ENCODE measurements around the gene SDHAF2. TPM values are rescaled to one million over a fixed set of nuclear protein-coding genes. Genes with fewer than 3 reads are reported as not detected.

Gene SDHAF2
- total RNA-seq, 1 experiment from 2014 or later: 52.1 TPM

GRCh38 chr11:61491736-61492395, 61.9 kb downstream of the SDHAF2 start:
- Histone ChIP-seq H3K9me3 (no peaks in the 10 kb centered on the region), H3K27me3 (replicated peaks; ENCODE audit: control insufficient read depth, insufficient read depth, low read length) (no peaks in the 10 kb centered on the region), H3K36me3 (ENCODE audit: control insufficient read depth, insufficient read depth, low read length) (no peaks in the 10 kb centered on the region), H3K4me1 (peaks cover 16% of the 10 kb centered on the region), H3K4me3 (ENCODE audit: low read depth, low read length) (no peak overlapping the region)
- Mint-ChIP-seq H3K36me3 (ENCODE audit: insufficient read depth, unreplicated experiment) (no peaks in the 10 kb centered on the region), H3K27ac (ENCODE audit: unreplicated experiment) (no peak overlapping the region), H3K4me3 (ENCODE audit: unreplicated experiment) (no peak overlapping the region), H3K27me3 (ENCODE audit: insufficient read depth, unreplicated experiment) (no peaks in the 10 kb centered on the region), H3K9me3 (ENCODE audit: unreplicated experiment) (no peaks in the 10 kb centered on the region), H3K4me1 (ENCODE audit: low read depth, unreplicated experiment) (peaks cover 21% of the 10 kb centered on the region)
- intact Hi-C loops (cut with micrococcal nuclease; ENCODE audit: unreplicated experiment): no loop called here
- no TSS peak for BruUV-seq (replicated peaks)
- no peak for TF ChIP-seq CTCF (IDR thresholded peaks at IDR 0.05; ENCODE audit: insufficient read depth in 1 of 2, low read depth in 1 of 2, low read length in 1 of 2, severe bottlenecking in 1 of 2, unreplicated experiment in 1 of 2)
- POLR2A ChIA-PET: no interaction called here
- CTCF ChIA-PET: no interaction called here
- no peak for DNase-seq

- Mint-ChIP-seq H3K4me1 (ENCODE audit: low read depth, unreplicated experiment) (peaks cover 10% of the 10 kb centered on the region), H3K4me3 (ENCODE audit: unreplicated experiment) (no peak overlapping the region), H3K36me3 (ENCODE audit: insufficient read depth, unreplicated experiment) (no peaks in the 10 kb centered on the region), H3K27ac (ENCODE audit: unreplicated experiment) (no peak overlapping the region), H3K9me3 (ENCODE audit: unreplicated experiment) (no peaks in the 10 kb centered on the region), H3K27me3 (ENCODE audit: insufficient read depth, unreplicated experiment) (no peaks in the 10 kb centered on the region)
- ChIA-PET CTCF (interaction anchor here (0.6 to 1.4 kb wide), 3 partner anchors 14 to 59 kb away, joined by 3 read pairs; partner anchors contain the start of gene LRRC10B), POLR2A (no interaction called here)
- intact Hi-C loops (cut with micrococcal nuclease; ENCODE audit: unreplicated experiment): no loop called here
- Histone ChIP-seq H3K36me3 (ENCODE audit: control insufficient read depth, insufficient read depth, low read length) (no peaks in the 10 kb centered on the region), H3K4me3 (ENCODE audit: low read depth, low read length) (no peak overlapping the region), H3K27me3 (replicated peaks; ENCODE audit: control insufficient read depth, insufficient read depth, low read length) (no peaks in the 10 kb centered on the region), H3K4me1 (peaks cover 6% of the 10 kb centered on the region), H3K9me3 (no peaks in the 10 kb centered on the region)
- DNase-seq: no peak
- TF ChIP-seq CTCF (IDR thresholded peaks at IDR 0.05; ENCODE audit: insufficient read depth in 1 of 2, low read depth in 1 of 2, low read length in 1 of 2, severe bottlenecking in 1 of 2, unreplicated experiment in 1 of 2): no peak
- no TSS peak for BruUV-seq (replicated peaks)
Observed at GRCh38 chr11:61494381-61494961, 64.5 kb downstream of the SDHAF2 start.

GRCh38 chr11:61495801-61496601, 66.1 kb downstream of the SDHAF2 start:
- no peaks in the 10 kb centered on the region for H3K36me3 Mint-ChIP-seq (ENCODE audit: insufficient read depth, unreplicated experiment)
- POLR2A ChIA-PET: no interaction called here
- no TSS peak for BruUV-seq (replicated peaks)
- CTCF ChIA-PET: no interaction called here
- Histone ChIP-seq H3K4me1 (no peaks in the 10 kb centered on the region), H3K4me3 (ENCODE audit: low read depth, low read length) (no peak overlapping the region), H3K27me3 (replicated peaks; ENCODE audit: control insufficient read depth, insufficient read depth, low read length) (no peaks in the 10 kb centered on the region), H3K36me3 (ENCODE audit: control insufficient read depth, insufficient read depth, low read length) (no peaks in the 10 kb centered on the region), H3K9me3 (no peaks in the 10 kb centered on the region)
- H3K27me3 Mint-ChIP-seq (ENCODE audit: insufficient read depth, unreplicated experiment): no peaks in the 10 kb centered on the region
- TF ChIP-seq CTCF (IDR thresholded peaks at IDR 0.05; ENCODE audit: insufficient read depth in 1 of 2, low read depth in 1 of 2, low read length in 1 of 2, severe bottlenecking in 1 of 2, unreplicated experiment in 1 of 2): no peak
- no peaks in the 10 kb centered on the region for H3K4me1 Mint-ChIP-seq (ENCODE audit: low read depth, unreplicated experiment)
- no peak for DNase-seq
- intact Hi-C loops (cut with micrococcal nuclease; ENCODE audit: unreplicated experiment): no loop called here
- H3K27ac Mint-ChIP-seq (ENCODE audit: unreplicated experiment): no peak overlapping the region
- H3K4me3 Mint-ChIP-seq (ENCODE audit: unreplicated experiment): no peak overlapping the region
- H3K9me3 Mint-ChIP-seq (ENCODE audit: unreplicated experiment): no peaks in the 10 kb centered on the region

Other genes starting within 250 kb of the SDHAF2 start
- gene PGA3, start 226.6 kb upstream of the SDHAF2 start, total RNA-seq (2022): not detected in 2 replicates
- not detected in 2 replicates for gene PGA4, start 207.8 kb upstream of the SDHAF2 start, total RNA-seq (2022)
- not detected in 2 replicates for gene PGA5, start 188.9 kb upstream of the SDHAF2 start, total RNA-seq (2022)
- 17.7 and 18.6 TPM in 2 replicates for gene VWCE, start 134.8 kb upstream of the SDHAF2 start, total RNA-seq (2022)
- 284 and 303 TPM in 2 replicates for gene DDB1, start 97.0 kb upstream of the SDHAF2 start, total RNA-seq (2022)
- 86.2 and 99.0 TPM in 2 replicates for gene TKFC, start 96.9 kb upstream of the SDHAF2 start, total RNA-seq (2022)
- gene CYB561A3, start 68.2 kb upstream of the SDHAF2 start, total RNA-seq (2022): 33.6 and 34.9 TPM in 2 replicates
- 46.3 and 48.3 TPM in 2 replicates for gene TMEM138, start 67.8 kb upstream of the SDHAF2 start, total RNA-seq (2022)
- 27.1 and 27.5 TPM in 2 replicates for gene TMEM216, start 37.5 kb upstream of the SDHAF2 start, total RNA-seq (2022)
- 123 and 128 TPM in 2 replicates for gene CPSF7, start 149 bp upstream of the SDHAF2 start, total RNA-seq (2022)
- 0.34 TPM in 1 of 2 replicates, not detected in the other for gene LRRC10B, start 78.6 kb downstream of the SDHAF2 start, total RNA-seq (2022)
- 32.8 and 33.5 TPM in 2 replicates for gene SYT7, start 151.0 kb downstream of the SDHAF2 start, total RNA-seq (2022)